ENCODE measurements around the gene HNRNPUL2. TPM values are rescaled to one million over a fixed set of nuclear protein-coding genes. Genes with fewer than 3 reads are reported as not detected.

HNRNPUL2 gene
- total and polyA plus RNA-seq, 2 of the 8 experiments (the other 6 are each of a cell fraction or from before 2014, with no cell fraction given), result 14.9 to 46.4 TPM

DNA sequence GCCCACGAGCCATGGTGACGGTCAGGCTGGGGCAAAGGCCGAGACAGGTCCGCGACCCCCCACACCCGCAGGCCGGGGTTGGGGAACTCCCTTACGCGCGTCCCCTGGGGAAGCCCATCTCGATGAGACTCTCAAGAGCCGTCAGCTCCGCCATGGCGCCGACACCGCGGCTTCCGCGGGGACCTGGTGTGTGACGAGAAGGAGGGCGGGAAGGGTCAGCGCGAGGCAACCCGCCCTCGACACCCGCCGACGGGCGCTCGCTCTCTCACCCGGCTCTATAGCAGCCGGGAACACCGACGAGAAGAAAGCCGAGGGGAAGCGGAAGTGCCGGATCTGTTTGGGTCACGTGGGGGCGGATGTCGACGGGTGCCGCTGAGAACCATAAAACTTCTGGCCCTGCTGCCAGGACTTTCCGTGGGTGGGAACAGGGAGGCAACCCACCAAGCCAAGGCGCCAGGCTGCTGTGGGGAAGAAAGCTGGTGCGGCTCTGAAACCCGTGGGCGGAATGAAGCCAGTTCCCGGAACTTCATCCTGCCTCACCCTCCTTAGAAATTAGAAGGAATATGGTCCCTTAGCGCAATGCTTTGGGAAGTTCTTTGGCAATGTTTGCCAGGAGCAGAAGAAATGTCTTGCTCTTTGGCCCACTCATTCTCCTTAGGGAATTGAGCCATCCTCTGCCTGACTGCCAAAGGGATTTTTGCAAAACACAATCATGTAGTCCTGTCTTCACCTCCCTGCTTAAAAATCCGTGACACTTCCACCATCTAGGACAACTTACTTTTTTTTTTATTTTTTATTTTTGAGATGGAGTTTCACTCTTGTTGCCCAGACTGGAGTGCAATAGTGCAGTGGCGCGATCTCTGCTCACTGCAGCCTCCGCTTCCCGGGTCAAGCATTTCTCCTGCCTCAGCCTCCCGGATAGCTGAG lies 48.2 kb downstream of the HNRNPUL2 start, which contains the start of gene UBXN1 (continued):
- TF ChIP-seq, protein P1, sequence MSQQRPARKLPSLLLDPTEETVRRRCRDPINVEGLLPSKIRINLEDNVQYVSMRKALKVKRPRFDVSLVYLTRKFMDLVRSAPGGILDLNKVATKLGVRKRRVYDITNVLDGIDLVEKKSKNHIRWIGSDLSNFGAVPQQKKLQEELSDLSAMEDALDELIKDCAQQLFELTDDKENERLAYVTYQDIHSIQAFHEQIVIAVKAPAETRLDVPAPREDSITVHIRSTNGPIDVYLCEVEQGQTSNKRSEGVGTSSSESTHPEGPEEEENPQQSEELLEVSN (IDR thresholded peaks at IDR 0.05), result peak; percentile 73
- TF ChIP-seq SP2 (IDR thresholded peaks at IDR 0.05; ENCODE audit: low read length) (no peak), ZNF274 (IDR thresholded peaks at IDR 0.05; ENCODE audit: borderline replicate concordance, extremely low read depth, low read length) (no peak), YY1 (IDR thresholded peaks at IDR 0.05; ENCODE audit: low read depth, low read length) (peak; percentile 52; the same call in 1 of the 2 replicates), EP300 (IDR thresholded peaks at IDR 0.05; ENCODE audit: borderline replicate concordance in 1 of 2, low read depth in 2 of 2, low read length in 2 of 2) (no peak), MAFK (IDR thresholded peaks at IDR 0.05; ENCODE audit: low read depth, low read length) (no peak), NRF1 (IDR thresholded peaks at IDR 0.05; ENCODE audit: low read depth, low read length) (no peak), RFX5 (IDR thresholded peaks at IDR 0.05; ENCODE audit: borderline replicate concordance, low read depth, low read length) (no peak), SUZ12 (IDR thresholded peaks at IDR 0.05; ENCODE audit: low read length) (no peak), BRCA1 (IDR thresholded peaks at IDR 0.05; ENCODE audit: low read depth, low read length) (no peak), TCF12 (IDR thresholded peaks at IDR 0.05; ENCODE audit: low read depth, low read length) (no peak), SRF (IDR thresholded peaks at IDR 0.05; ENCODE audit: low read depth, low read length) (no peak), POLR2AphosphoS5 (IDR thresholded peaks at IDR 0.05; ENCODE audit: low read depth, low read length) (peak; percentile 61), RXRA (IDR thresholded peaks at IDR 0.05; ENCODE audit: insufficient read depth, low read depth, low read length) (no peak), PHF8 (conservative IDR thresholded peaks at IDR 0.05; ENCODE audit: low read depth, low read length) (peak; percentile 79), NANOG (IDR thresholded peaks at IDR 0.05; ENCODE audit: insufficient read depth, low read depth, low read length, poor library complexity, severe bottlenecking) (no peak), BACH1 (IDR thresholded peaks at IDR 0.05; ENCODE audit: low read length) (no peak), EGR1 (IDR thresholded peaks at IDR 0.05; ENCODE audit: borderline replicate concordance, low read depth, low read length) (peak; percentile 80)
- TF ChIP-seq, protein P2, sequence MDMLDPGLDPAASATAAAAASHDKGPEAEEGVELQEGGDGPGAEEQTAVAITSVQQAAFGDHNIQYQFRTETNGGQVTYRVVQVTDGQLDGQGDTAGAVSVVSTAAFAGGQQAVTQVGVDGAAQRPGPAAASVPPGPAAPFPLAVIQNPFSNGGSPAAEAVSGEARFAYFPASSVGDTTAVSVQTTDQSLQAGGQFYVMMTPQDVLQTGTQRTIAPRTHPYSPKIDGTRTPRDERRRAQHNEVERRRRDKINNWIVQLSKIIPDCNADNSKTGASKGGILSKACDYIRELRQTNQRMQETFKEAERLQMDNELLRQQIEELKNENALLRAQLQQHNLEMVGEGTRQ (IDR thresholded peaks at IDR 0.05; ENCODE audit: low read length), result peak; percentile 95
